ENCODE results near the gene MLLT6. TPM values are rescaled to one million over a fixed set of nuclear protein-coding genes. Genes with fewer than 3 reads are reported as not detected.

The MLLT6 gene
- total and polyA plus RNA-seq, 4 donors = 18.4 to 94.1 (median 61.8) TPM

GRCh38 chr17:38674749-38675615, 30.1 kb upstream of the MLLT6 start, which contains the start of gene EPOP:
EPOP (minus strand) TSS chr17:38674957; CDS start chr17:38674495, 462 bp downstream.
- H3K27me3 ChIP-seq (ENCODE audit: control insufficient read depth, insufficient read depth, low read length) = peaks cover 54% of the 10 kb centered on the region
- no peak within 1 kb of the TSS for H3K27ac ChIP-seq (ENCODE audit: low read depth, low read length)
- DNase-seq (ENCODE audit: low read depth in 4 of 6, low spot score in 6 of 6) = peak in 5 of 6 donors; percentile 67 to 95 (median 79)
- peaks cover 27% of the 10 kb centered on the region for H3K4me1 ChIP-seq (ENCODE audit: control insufficient read depth, insufficient read depth, low read length)
- 1% methylated on average over 78 of the region's 80 CpGs for WGBS (ENCODE audit: insufficient coverage)
- no peaks in the 10 kb centered on the region for H3K36me3 ChIP-seq (ENCODE audit: control insufficient read depth, insufficient read depth, low read length)
- peak within 1 kb of the TSS; percentile 29 for H3K4me3 ChIP-seq (ENCODE audit: low read depth, low read length)
- no peaks in the 10 kb centered on the region for H3K9me3 ChIP-seq (ENCODE audit: control insufficient read depth, insufficient read depth, low read length)

GRCh38 chr17:38676706-38677504, 28.2 kb upstream of the MLLT6 start:
- 38% methylated on average over 2 of the region's 9 CpGs for WGBS (ENCODE audit: insufficient coverage)
- H3K36me3 ChIP-seq (ENCODE audit: control insufficient read depth, insufficient read depth, low read length) = no peaks in the 10 kb centered on the region
- peak in 3 of 6 donors; percentile 59 to 92 (median 90) for DNase-seq (ENCODE audit: low read depth in 4 of 6, low spot score in 6 of 6)
- no peak overlapping the region for H3K27ac ChIP-seq (ENCODE audit: low read depth, low read length)
- H3K27me3 ChIP-seq (ENCODE audit: control insufficient read depth, insufficient read depth, low read length) = peaks cover 36% of the 10 kb centered on the region
- H3K4me1 ChIP-seq (ENCODE audit: control insufficient read depth, insufficient read depth, low read length) = peaks cover 27% of the 10 kb centered on the region
- no peak overlapping the region for H3K4me3 ChIP-seq (ENCODE audit: low read depth, low read length)
- no peaks in the 10 kb centered on the region for H3K9me3 ChIP-seq (ENCODE audit: control insufficient read depth, insufficient read depth, low read length)

DNA sequence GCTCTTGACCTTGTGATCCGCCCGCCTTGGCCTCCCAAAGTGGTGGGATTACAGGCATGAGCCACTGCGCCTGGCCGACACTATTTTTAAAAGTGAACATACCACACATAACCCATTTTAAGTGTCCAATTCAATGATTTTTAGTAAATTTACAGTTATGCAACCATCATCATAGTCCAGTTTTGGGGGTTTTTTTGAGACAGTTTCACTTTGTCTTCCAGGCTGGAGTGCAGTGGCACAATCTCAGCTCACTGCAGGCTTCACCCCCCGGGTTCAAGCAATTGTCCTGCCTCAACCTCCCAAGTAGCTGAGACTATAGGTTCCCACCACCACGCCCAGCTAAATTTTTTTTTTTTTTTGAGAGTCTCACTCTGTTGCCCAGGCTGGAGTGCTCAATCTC, 27.3 kb upstream of the MLLT6 start:
- Histone ChIP-seq H3K27ac (ENCODE audit: low read depth, low read length) (no peak overlapping the region), H3K9me3 (ENCODE audit: control insufficient read depth, insufficient read depth, low read length) (no peaks in the 10 kb centered on the region), H3K36me3 (ENCODE audit: control insufficient read depth, insufficient read depth, low read length) (no peaks in the 10 kb centered on the region), H3K4me1 (ENCODE audit: control insufficient read depth, insufficient read depth, low read length) (peaks cover 22% of the 10 kb centered on the region), H3K4me3 (ENCODE audit: low read depth, low read length) (no peak overlapping the region), H3K27me3 (ENCODE audit: control insufficient read depth, insufficient read depth, low read length) (peaks cover 26% of the 10 kb centered on the region)
- 86% methylated on average over 1 of the region's 6 CpGs for WGBS (ENCODE audit: insufficient coverage)
- no peak for DNase-seq (ENCODE audit: low read depth in 4 of 6, low spot score in 6 of 6)

- Histone ChIP-seq H3K36me3 (ENCODE audit: control insufficient read depth, insufficient read depth, low read length) (no peaks in the 10 kb centered on the region), H3K27ac (ENCODE audit: low read depth, low read length) (no peak overlapping the region), H3K27me3 (ENCODE audit: control insufficient read depth, insufficient read depth, low read length) (no peaks in the 10 kb centered on the region), H3K4me3 (ENCODE audit: low read depth, low read length) (no peak overlapping the region), H3K4me1 (ENCODE audit: control insufficient read depth, insufficient read depth, low read length) (peaks cover 4% of the 10 kb centered on the region), H3K9me3 (ENCODE audit: control insufficient read depth, insufficient read depth, low read length) (no peaks in the 10 kb centered on the region)
- no peak for DNase-seq (ENCODE audit: low read depth in 4 of 6, low spot score in 6 of 6)
- WGBS (ENCODE audit: insufficient coverage) = 100% methylated on average over 1 of the region's 3 CpGs
Measured at GRCh38 chr17:38681096-38681495, 24.0 kb upstream of the MLLT6 start.

- no peak overlapping the region for H3K4me3 ChIP-seq (ENCODE audit: low read depth, low read length)
- H3K27ac ChIP-seq (ENCODE audit: low read depth, low read length) = no peak overlapping the region
- no peaks in the 10 kb centered on the region for H3K4me1 ChIP-seq (ENCODE audit: control insufficient read depth, insufficient read depth, low read length)
- H3K36me3 ChIP-seq (ENCODE audit: control insufficient read depth, insufficient read depth, low read length) = no peaks in the 10 kb centered on the region
- 73% methylated on average over 12 of the region's 12 CpGs for WGBS (ENCODE audit: insufficient coverage)
- H3K9me3 ChIP-seq (ENCODE audit: control insufficient read depth, insufficient read depth, low read length) = no peaks in the 10 kb centered on the region
- DNase-seq (ENCODE audit: low read depth in 4 of 6, low spot score in 6 of 6) = no peak
- H3K27me3 ChIP-seq (ENCODE audit: control insufficient read depth, insufficient read depth, low read length) = no peaks in the 10 kb centered on the region
Measured at GRCh38 chr17:38685491-38685890, 19.6 kb upstream of the MLLT6 start.

GRCh38 chr17:38687286-38687685, 17.8 kb upstream of the MLLT6 start:
- H3K4me1 ChIP-seq (ENCODE audit: control insufficient read depth, insufficient read depth, low read length) = no peaks in the 10 kb centered on the region
- no peaks in the 10 kb centered on the region for H3K9me3 ChIP-seq (ENCODE audit: control insufficient read depth, insufficient read depth, low read length)
- H3K4me3 ChIP-seq (ENCODE audit: low read depth, low read length) = no peak overlapping the region
- DNase-seq (ENCODE audit: low read depth in 4 of 6, low spot score in 6 of 6) = no peak
- no peaks in the 10 kb centered on the region for H3K27me3 ChIP-seq (ENCODE audit: control insufficient read depth, insufficient read depth, low read length)
- H3K36me3 ChIP-seq (ENCODE audit: control insufficient read depth, insufficient read depth, low read length) = no peaks in the 10 kb centered on the region
- 98% methylated on average over 5 of the region's 5 CpGs for WGBS (ENCODE audit: insufficient coverage)
- no peak overlapping the region for H3K27ac ChIP-seq (ENCODE audit: low read depth, low read length)

- Histone ChIP-seq H3K4me1 (ENCODE audit: control insufficient read depth, insufficient read depth, low read length) (peaks cover 10% of the 10 kb centered on the region), H3K27me3 (ENCODE audit: control insufficient read depth, insufficient read depth, low read length) (no peaks in the 10 kb centered on the region), H3K9me3 (ENCODE audit: control insufficient read depth, insufficient read depth, low read length) (no peaks in the 10 kb centered on the region), H3K27ac (ENCODE audit: low read depth, low read length) (no peak overlapping the region), H3K36me3 (ENCODE audit: control insufficient read depth, insufficient read depth, low read length) (no peaks in the 10 kb centered on the region), H3K4me3 (ENCODE audit: low read depth, low read length) (no peak overlapping the region)
- DNase-seq (ENCODE audit: low read depth in 4 of 6, low spot score in 6 of 6) = peak in 1 of 6 donors; percentile 58
- WGBS (ENCODE audit: insufficient coverage) = 83% methylated on average over 1 of the region's 4 CpGs
Measured at GRCh38 chr17:38690386-38690785, 14.7 kb upstream of the MLLT6 start.

- no peaks in the 10 kb centered on the region for H3K9me3 ChIP-seq (ENCODE audit: control insufficient read depth, insufficient read depth, low read length)
- no peaks in the 10 kb centered on the region for H3K36me3 ChIP-seq (ENCODE audit: control insufficient read depth, insufficient read depth, low read length)
- WGBS (ENCODE audit: insufficient coverage) = 66% methylated on average over 4 of the region's 4 CpGs
- H3K4me1 ChIP-seq (ENCODE audit: control insufficient read depth, insufficient read depth, low read length) = peaks cover 10% of the 10 kb centered on the region
- no peak overlapping the region for H3K4me3 ChIP-seq (ENCODE audit: low read depth, low read length)
- no peak overlapping the region for H3K27ac ChIP-seq (ENCODE audit: low read depth, low read length)
- no peak for DNase-seq (ENCODE audit: low read depth in 4 of 6, low spot score in 6 of 6)
- H3K27me3 ChIP-seq (ENCODE audit: control insufficient read depth, insufficient read depth, low read length) = no peaks in the 10 kb centered on the region
Measured at GRCh38 chr17:38691154-38691553, 13.9 kb upstream of the MLLT6 start.

- H3K9me3 ChIP-seq (ENCODE audit: control insufficient read depth, insufficient read depth, low read length) = no peaks in the 10 kb centered on the region
- DNase-seq (ENCODE audit: low read depth in 4 of 6, low spot score in 6 of 6) = peak in 2 of 6 donors; percentile 45 to 86
- H3K4me3 ChIP-seq (ENCODE audit: low read depth, low read length) = no peak overlapping the region
- 48% methylated on average over 11 of the region's 12 CpGs for WGBS (ENCODE audit: insufficient coverage)
- H3K27ac ChIP-seq (ENCODE audit: low read depth, low read length) = peak overlapping the region; percentile 47
- no peaks in the 10 kb centered on the region for H3K36me3 ChIP-seq (ENCODE audit: control insufficient read depth, insufficient read depth, low read length)
- no peaks in the 10 kb centered on the region for H3K27me3 ChIP-seq (ENCODE audit: control insufficient read depth, insufficient read depth, low read length)
- H3K4me1 ChIP-seq (ENCODE audit: control insufficient read depth, insufficient read depth, low read length) = peaks cover 10% of the 10 kb centered on the region
Measured at GRCh38 chr17:38693700-38694329, 11.3 kb upstream of the MLLT6 start.

Data from spinal cord (tissue), 10 donors.